ENCODE results near the gene THUMPD3.

The THUMPD3 gene

DNA sequence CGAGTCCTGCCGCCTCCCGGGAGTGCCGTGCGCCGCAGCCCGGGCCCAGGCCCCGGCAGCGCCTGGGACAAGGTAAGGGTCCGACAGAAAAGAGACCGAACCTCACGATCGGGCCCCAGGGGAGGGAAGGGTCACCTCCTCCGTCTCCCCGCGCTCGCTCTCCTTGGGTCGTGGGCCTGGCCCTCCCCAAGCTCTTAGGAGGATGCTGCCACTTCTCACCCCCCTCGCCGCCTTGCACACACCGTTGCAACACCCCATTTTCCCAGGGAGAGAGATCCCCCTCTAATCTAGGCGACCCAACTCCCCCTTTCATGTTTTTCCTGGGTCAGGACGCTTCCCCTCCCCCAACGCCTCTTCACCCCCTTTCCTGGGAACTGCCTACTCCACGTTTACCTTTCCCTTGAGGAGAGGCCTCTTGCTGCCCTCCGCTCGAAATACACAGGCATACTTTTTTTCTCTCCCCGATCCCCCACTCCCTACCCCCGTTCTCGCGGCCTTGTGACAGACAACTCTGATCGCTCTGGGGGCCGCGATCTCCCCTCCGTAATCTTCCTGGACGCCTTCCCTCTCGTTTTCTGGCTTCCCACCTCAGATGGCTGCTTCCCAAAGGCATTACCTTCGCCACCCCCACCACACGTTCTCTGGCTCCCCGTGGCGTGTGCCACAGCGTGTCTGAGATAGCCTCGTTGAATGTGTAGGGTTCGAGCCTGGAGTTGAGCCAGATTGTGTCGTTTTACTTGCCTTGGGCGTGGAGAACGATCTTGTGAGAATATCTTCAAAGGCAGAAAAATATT is 35.2 kb downstream of the THUMPD3 start:
- peak; percentile 29 to 32 for DNase-seq

DNA sequence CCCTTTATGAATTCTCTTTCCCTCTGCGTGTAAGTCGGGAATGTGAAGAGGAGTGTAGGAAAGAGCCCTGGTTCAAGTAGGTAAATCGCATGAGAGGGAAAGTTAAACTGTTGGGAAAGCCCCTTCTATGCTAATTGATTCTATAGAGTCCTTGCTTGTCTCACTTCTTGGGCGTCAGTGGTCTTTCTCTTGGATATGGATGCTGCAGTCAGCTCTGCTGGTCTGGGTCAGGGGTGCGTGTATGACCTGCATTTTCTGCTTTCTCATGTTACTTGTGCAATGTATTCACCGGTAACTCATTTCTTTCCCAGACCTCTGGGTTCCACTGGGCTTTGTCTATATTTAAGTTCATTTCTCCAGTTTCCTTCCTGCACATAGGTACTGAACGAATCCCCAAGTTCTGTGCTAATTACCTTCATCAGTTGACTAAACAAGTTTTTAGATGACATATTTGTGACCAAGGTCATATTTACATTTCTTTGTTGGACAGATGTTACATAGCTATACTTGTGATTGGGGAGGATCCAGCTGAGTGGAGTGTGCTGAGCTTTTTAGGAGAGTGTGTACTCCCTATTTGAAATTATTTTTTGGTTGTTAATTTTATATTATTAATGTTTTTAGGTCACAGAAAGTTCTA is 36.0 kb downstream of the THUMPD3 start:
- DNase-seq = no peak

DNA sequence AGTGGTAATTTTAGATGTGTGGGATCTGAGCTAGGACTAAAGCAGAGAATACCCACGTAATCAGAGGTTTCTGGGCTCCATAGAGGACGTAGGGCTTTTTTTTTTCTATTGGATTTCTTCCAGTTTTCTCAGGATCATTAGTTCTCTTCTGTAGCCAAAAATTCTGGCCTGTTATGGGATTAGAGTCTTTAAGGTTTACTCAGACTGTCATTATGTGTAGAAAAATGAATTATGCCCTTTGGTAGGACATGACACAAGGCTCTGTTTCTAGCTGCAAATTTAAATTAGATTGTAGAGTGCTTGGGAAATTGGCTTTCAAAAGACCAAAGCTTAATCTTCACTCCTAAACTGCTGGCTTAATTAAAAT is 36.5 kb downstream of the THUMPD3 start:
- no peak for DNase-seq

DNA sequence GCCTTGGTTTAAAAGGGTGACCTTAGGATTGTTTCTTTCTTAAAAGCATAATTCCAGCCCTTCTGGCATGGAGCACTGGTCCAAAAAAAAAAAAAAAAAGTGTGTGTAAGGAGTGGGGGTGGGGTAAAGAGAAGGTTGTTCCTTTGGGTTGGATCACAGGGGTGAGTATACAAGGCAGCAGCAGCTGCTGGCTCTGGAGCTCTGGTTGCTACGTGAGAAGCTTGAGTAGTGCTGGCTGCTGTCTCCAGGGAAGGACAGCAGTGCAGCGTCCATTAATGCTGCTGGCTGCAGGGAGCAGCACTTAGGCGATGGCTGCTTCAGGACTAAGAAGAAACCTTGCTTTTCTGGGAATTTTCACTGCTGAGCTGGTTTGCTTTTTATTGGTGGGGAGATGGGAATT is 36.9 kb downstream of the THUMPD3 start:
- no peak for DNase-seq

DNA sequence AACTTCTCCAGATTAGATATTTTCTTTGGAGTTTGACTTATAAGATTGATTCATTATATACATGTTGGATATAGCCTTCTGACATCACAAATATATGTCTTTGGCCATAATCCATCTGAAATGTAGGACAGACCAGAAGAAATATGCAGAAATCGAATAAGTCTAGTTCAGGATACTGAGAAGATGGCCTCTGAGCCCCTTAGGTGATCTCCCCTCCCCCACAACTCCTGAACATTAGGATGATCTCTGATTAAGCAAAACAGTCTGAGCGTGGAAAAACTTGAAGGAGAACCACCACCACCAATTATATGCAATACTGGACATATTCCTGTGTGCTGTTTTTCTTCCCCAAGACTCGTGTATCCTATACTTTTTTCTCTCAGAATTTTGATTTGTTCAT is 37.8 kb downstream of the THUMPD3 start:
- DNase-seq = no peak

DNA sequence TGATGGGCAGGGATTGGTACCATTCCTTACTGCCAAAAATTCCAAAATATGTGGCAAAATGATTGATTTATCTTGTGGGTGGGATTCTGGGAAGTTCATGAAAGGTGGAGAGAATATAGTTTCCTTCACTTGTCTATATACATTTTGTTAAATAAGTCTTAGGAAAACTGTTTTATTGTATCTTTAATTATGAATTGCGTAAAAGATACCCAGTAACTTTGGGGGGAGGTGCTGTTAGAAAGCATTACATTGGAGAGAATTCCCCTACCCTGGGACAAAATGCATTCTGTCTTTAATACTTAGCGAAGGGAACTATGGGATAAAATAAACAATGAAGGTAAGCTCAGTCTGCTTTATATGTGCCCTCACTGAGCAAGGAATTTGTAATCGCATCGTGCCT is 39.1 kb downstream of the THUMPD3 start:
- DNase-seq = no peak

DNA sequence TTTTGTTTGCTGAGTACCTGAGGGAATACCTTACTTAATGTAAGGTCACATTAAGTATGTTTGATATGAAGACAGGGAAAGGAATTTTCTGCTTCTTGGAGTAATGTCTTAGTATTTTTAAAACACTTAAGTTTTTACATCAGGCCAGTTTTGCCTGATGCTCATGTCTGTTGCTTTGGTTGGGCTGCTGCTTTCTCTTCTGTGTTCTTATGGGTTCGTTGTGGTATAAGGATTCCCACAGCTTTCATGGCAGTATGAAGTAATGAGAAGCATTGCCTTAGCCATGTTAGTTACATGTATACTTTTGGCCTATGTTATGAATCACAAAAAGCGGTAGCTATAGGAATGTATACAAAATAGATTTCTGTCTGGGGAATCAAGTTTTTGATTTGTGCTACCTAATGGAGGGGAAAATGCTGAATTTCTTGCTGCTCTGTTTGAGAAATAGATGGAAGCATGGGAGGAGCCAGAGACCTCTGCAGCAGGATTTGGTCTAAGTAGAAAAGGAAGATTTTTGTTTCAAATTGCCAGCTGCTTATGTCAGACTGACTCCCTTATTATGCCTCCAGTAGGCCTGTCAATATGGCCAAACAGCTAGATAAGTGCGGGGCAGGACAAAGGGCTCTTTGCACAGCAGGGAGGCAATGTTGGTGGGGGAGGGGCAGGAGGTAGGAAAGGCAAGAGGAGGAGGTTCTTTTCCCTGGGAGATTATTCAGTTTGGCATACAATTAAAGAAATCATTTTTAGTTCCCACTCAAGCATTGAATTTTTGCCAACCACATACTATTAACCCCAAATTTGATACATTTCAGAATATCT is 39.8 kb downstream of the THUMPD3 start:
- no peak for DNase-seq

DNA sequence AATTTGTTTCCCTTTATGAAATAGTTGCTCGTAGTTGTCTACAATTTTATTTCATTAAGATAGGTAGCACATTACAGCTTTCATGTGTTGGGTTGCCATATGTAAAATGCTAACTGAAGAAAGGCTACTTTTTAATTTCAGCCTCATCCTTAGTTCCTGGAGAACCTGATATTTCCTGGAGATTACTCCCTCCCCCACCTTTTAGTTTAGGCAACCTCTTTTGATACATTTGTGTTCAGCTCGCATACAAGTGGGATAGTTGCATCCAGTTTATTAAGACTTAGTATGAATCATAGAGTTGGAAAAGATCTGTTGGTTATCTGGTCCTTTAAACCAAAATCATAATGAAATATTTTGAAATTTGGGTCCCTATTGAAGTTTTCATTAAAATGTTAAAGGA is 40.6 kb downstream of the THUMPD3 start:
- no peak for DNase-seq

DNA sequence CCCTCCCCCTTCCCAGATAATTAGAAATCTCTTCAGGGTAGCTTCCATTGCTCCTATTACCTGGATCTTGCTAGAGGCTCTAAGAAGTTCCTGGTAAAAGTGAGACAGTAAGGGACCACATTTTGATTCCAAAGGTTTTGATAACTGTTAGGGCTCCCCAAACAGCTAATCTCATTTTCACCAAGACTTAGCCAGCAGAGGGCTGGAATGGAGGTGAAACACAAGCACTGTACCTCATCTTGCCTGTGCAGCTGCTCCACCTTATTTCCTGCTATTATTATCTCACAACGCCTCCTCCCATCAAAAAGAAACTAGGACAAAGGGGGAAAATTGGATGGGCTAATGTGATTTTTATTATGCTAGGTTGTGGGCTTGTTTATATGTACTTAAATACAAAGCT is 41.8 kb downstream of the THUMPD3 start:
- DNase-seq = no peak

DNA sequence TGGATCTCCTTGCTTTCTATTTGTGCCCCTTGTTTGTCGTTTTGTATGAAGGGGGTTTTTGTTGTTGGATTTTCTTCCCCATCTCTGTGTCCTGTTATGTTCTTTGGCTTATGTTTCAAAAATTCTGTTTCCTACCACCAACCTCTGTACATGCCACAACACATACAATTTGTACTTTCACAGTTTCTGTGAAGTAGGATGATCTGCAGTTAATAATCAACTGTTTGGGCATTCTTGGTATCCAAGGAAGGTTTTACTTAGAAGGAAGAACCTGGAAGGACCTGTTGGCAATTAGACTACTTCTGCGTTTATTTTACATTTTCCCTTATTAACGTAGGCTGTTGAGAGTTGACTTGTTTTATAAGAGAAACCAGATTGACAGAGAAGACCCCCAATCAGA is 42.9 kb downstream of the THUMPD3 start:
- no peak for DNase-seq

DNA sequence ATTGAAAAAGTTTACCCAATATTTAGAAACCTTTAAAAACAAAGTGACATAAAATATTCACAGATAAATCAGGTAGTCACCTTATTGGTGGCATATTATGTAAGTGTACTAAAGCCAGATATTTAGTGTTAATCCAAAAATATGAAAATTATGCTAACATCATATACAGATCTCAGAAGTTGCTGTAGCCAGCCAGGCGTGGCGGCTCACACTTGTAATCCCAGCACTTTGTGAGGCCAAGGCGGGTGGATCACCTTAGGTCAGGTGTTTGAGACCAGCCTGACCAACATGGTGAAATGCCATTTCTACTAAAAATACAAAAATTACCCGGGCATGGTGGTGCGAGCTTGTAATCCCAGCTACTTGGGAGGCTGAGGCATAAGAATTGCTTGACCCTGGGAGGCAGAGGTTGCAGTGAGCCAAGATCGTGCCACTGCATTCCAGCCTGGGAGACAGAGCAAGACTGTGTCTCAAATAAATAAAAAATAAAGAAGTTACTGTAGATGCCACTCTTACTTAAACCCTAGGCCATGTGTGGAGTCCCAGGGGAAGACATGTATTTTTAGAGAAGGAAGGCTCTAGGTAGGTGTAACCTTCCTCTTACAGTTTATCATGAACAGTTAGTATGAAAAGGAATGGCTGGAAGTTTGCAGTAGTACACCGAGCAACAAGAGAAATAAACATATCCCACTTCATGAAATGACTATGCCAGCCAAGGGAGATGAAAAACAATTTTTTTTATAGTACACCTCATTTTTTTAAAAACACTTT is 44.2 kb downstream of the THUMPD3 start:
- no peak for DNase-seq

DNA sequence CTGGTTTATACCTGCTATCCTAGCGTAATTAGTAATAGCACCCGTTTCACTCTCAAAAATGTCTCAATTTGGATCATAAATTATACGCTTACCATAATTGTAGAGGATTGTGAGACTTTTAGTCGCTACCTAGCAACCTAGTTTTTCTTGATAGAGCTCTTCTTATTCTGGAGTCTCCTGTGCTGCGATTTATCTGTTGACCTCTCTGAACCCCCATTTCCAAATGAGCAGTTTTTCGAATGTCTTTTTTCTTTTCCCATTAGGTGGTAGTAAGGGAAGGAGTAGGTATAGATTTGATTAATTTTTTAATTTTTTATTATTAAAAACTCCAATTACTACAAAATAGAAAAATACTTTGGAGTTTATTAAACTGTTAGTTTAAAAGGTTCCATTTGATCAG is 45.2 kb downstream of the THUMPD3 start:
- no peak for DNase-seq

DNA sequence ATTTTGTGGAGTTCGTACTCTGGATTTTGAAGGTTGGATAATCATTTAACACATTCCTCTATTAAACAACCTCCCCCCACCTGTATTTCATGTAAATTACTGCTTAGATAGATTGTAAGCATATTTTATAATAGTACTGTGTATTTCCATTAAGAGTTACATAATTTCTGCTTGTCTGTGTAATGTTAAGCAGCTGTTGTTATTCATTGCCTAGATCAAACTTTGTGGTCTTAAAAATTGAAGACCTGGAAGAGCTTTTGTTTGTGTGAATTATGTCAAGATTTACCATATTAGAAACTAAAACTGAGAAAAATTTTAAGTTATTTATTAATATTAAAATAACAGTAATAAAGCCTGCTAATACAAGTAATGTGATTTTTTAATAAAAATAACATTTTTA is 45.7 kb downstream of the THUMPD3 start:
- no peak for DNase-seq

DNA sequence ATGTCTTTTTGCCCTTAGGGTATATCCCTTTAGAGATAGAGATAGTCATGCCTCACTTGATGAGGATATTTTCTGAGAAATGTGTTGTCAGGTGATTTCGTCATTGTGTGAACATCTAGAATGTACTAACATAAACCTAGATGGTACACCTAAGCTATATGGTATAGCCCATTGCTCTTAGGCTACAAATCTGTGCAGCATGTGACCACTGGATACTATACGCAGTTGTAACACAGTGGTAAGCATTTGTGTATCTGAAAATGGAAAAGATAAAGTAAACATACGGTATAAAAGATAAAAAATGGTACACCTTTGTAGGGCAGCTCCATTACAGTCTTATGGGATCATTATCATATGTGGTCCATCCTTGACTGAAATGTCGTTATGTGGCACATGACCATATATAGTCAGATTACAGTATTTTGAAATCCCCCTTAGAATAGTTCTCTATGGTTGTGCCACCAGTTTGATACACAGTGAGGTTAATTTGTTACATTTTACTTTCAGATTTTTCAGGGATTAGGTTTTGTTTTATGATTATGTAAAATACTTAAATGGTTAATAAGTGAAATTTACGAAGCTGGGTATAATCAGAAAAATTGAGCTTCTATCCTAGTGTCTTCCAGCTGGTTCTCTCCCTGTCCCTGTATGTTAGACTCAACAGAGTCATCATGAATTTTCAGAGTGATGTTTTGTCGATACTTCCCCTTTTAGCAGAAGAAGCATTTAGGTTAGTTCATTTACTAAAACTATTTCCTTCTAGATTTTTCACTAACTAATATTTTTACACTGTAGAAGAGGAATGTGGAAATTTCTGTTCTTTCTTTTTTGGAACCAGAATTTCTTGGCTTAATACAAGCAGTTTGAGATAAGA is 47.4 kb downstream of the THUMPD3 start:
- DNase-seq = no peak

DNA sequence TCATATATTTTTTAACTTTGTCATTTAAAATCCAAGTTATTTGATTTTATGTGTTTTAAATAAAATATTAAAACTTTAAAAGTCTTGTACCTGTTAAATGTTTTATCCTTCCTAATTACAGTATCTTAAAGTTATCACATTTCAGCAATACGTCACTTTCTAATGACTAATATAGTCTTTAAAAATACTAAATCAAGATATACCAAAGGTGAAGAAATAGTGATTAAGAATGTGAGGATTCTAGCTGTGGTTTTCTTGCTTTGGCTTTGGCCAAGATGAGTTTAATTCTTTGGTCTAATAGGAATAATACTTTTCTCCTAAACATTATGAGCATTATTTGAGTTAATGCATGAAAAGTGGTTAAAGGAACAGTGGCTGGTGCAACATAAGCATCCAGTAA is 48.4 kb downstream of the THUMPD3 start:
- DNase-seq = no peak

DNA sequence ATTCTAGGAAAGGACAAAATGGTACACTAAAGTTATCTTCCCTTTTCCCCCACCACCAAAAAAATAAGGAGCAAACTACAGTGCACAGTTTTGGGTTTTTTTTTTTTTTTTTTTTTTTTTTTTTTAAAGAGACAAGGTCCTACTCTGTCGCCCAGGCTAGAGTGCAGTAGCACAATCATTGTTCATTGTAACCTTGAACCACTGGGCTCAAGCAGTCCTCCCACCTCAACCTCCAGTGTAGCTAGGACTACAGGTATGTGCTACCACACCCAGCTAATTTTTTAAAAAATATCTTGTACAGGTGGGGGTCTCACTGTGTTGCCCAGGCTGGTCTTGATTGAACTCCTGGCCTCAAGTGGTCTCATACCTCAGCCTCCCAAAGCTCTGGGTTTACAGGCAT is 49.4 kb downstream of the THUMPD3 start:
- no peak for DNase-seq

DNA sequence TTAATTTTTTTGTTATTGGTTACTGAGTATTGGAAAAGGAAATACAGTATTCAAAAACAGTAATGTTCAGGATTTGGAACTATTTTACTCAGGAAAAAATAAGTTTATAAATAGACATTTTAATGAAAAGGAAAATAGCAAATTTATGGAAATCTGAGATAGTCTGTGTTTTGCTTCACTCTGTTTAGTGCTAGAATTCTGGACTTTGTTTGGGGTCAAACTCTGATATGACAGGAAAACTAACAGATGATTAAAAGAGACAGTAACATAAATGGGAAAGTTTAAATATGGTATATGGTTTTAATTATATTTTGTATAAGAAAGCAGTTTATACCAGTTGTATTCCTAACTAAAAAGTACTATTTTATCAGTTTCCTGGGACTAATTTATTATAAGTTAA is 52.0 kb downstream of the THUMPD3 start:
- no peak for DNase-seq

DNA sequence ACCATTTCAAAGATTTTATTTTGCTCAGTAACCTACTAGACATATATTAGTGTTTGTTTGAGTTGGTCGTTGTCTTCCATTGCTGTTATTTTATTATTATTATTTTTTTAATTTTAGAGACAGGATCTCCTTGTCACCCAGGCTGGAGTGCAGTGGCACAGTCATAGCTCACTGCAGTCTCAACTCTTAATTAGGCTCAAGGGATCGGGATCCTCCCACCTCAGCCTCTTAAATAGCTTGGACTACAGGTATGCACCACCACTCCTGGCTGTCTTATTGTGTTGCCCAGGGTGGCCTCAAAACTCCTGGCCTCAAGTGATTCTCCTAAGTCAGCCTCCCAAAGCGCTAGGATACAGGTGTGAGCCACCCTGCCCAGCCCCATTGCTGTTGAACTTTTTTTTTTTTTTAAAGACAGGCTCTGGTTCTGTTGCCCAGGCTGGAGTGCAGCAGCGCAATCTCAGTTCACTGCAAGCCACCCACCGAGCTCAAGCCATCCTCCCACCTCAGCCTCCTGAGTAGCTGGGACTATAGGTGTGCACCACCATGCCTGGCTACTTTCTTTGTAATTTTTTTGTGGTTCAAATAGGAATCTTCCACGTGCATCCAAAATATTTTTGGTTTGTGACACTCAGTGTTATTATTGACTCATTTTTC is 52.8 kb downstream of the THUMPD3 start:
- no peak for DNase-seq

DNA sequence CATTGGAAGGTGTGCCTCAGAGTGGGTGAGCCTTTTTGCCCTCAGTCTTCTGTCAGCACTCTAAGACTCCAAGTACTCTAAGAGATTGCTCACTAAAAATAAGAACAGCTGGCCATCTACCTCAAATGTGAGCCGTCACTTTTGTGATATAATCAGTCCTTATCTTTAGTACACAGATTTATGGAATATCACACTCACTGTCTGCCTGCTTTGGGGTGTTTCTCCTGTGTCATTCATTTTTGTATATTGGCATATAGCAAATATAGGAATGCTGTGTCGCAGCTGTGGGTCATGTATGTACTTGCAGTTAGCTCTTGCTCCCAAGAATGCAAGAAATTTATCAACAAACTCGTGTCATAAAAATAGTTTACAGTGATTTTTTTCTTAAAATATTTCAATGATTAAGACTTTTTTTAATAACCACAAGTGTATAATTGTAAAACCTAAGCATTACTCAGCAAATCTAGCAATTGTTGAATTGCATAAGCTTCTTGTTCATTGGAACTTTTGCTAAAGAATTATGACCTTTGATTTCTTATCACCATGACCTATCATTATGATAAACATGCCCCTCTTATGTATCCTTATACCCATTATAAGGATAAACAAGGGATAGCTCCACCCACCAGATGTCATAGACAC is 53.4 kb downstream of the THUMPD3 start:
- DNase-seq = no peak

DNA sequence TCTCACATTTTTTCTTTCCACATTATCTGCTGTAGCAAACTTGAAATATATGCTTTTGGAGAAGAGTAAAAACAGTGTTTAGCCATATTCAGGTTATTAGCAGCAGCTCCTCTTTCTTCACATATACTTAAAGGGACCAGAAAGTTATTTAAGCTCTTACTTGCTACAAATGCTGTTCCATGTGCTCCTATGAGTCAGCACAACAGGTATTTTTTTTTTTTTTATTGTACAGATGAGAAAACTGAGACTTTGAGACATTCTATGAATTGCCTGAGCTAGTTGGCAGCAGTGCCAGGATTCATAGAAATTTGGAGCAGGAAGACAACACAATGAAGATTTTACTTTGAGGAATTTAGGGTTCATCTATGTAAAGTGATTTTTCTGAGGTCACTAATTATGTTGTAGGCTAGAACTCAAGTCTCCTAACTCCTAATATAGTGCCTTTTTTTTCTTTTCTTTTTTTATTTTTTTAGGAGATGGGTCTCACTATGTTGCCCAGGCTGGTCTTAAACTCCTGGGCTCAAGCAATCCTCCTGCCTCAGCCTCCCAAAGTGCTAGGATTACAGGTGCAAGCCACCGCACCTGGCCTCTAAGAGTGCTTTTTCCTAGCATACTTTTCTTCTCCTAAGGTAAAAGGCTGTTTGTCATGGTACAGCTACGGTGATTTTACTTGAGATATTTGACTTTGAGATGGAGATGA is 58.1 kb downstream of the THUMPD3 start:
- no peak for DNase-seq

All from stimulated activated CD4-positive, alpha-beta T cell treated with anti-CD3 and anti-CD28 coated beads, Interleukin-2, amount 100 ng/mL, for 48 hours (primary cell).